MM.1S (cell line): ENCODE data around the gene LZIC.

Source experiments
- DNase-seq: peaks from one replicate; pipeline ENCODE4 v3.0.0-alpha.2; 2015
- H2AFZ ChIP-seq: fragments of 300-600 bp; sonication (generic); 2 replicates; pipeline ENCODE4 v1.6.0; 2016; ENCODE audit warnings: antibody characterized with exemption, low read length
- H3F3A ChIP-seq: fragments of 300-600 bp; sonication (generic); 2 replicates; pipeline ENCODE4 v1.6.1; 2016; ENCODE audit warnings: mild to moderate bottlenecking, antibody characterized with exemption, low read length, moderate library complexity, mixed read lengths; ENCODE audit not compliant: insufficient read depth
- H3K27ac ChIP-seq: fragments of 300-600 bp; sonication (generic); 2 replicates; pipeline ENCODE4 v1.5.1; 2016; ENCODE audit warnings: mild to moderate bottlenecking, low read length
- H3K27me3 ChIP-seq: fragments of 300-600 bp; sonication (generic); replicated peaks from 2 replicates; pipeline ENCODE4 v1.6.0; 2016; ENCODE audit warnings: low read length; ENCODE audit not compliant: insufficient read depth
- H3K36me3 ChIP-seq: fragments of 300-600 bp; sonication (generic); replicated peaks from 2 replicates; pipeline ENCODE4 v1.6.1; 2016; ENCODE audit warnings: mild to moderate bottlenecking, low read length, mixed read lengths; ENCODE audit not compliant: insufficient read depth
- H3K4me1 ChIP-seq: fragments of 300-600 bp; sonication (generic); 2 replicates; pipeline ENCODE4 v1.6.1; 2016; ENCODE audit warnings: low read length, mixed read lengths
- H3K4me2 ChIP-seq: fragments of 300-600 bp; sonication (generic); 2 replicates; pipeline ENCODE4 v1.6.0; 2016; ENCODE audit warnings: low read depth, low read length
- H3K4me3 ChIP-seq: fragments of 300-600 bp; sonication (generic); 2 replicates; pipeline ENCODE4 v1.5.1; 2016; ENCODE audit warnings: low read length, mixed read lengths
- H3K79me2 ChIP-seq: fragments of 300-600 bp; sonication (generic); 2 replicates; pipeline ENCODE4 v1.6.1; 2016; ENCODE audit warnings: mixed run types, low read length, mixed read lengths
- H3K9ac ChIP-seq: fragments of 300-600 bp; sonication (generic); 2 replicates; pipeline ENCODE4 v1.6.1; 2016; ENCODE audit warnings: low read length, mixed read lengths
- H3K9me2 ChIP-seq: fragments of 300-600 bp; sonication (generic); replicated peaks from 2 replicates; pipeline ENCODE4 v1.6.1; 2016; ENCODE audit warnings: mild to moderate bottlenecking, low read length, mixed read lengths; ENCODE audit not compliant: insufficient read depth
- H3K9me3 ChIP-seq: fragments of 300-600 bp; sonication (generic); replicated peaks from 2 replicates; pipeline ENCODE4 v1.6.1; 2016; ENCODE audit warnings: mild to moderate bottlenecking, low read length, mixed read lengths; ENCODE audit not compliant: insufficient read depth
- H4K20me1 ChIP-seq: fragments of 300-600 bp; sonication (generic); 2 replicates; pipeline ENCODE4 v1.6.1; 2016; ENCODE audit warnings: mild to moderate bottlenecking, low read length, moderate library complexity, mixed read lengths; ENCODE audit not compliant: insufficient read depth
- CTCF ChIP-seq: fragments of 300-600 bp; sonication (generic); IDR thresholded peaks from 2 replicates; pipeline ENCODE4 v1.5.1; 2016; ENCODE audit warnings: antibody characterized with exemption, low read length, mixed read lengths
- EZH2 ChIP-seq: fragments of 300-600 bp; sonication (generic); optimal IDR thresholded peaks from 2 replicates; pipeline ENCODE3; 2017; ENCODE audit warnings: low read depth, mild to moderate bottlenecking, antibody characterized with exemption, low read length, mixed read lengths
- EZH2phosphoT487 ChIP-seq: fragments of 300-600 bp; sonication (generic); IDR thresholded peaks from 2 replicates; pipeline ENCODE4 v1.6.1; 2018; ENCODE audit warnings: antibody characterized with exemption, low read length

Gene LZIC

GRCh38 chr1:9960706-9961562 is 17.7 kb upstream of the LZIC start:
- Histone ChIP-seq H3K4me1 (peaks cover 10% of the 10 kb centered on the region), H3K36me3 (no peaks in the 10 kb centered on the region), H2AFZ (peak overlapping the region; percentile 20), H3K27ac (peak overlapping the region; percentile 24; the same call in 1 of the 2 replicates), H3K9me3 (no peaks in the 10 kb centered on the region), H3K9ac (no peak overlapping the region), H3K9me2 (no peaks in the 10 kb centered on the region), H3K4me3 (no peak overlapping the region; the same call in 1 of the 2 replicates), H3F3A (no peaks in the 10 kb centered on the region), H3K79me2 (no peaks in the 10 kb centered on the region), H4K20me1 (no peaks in the 10 kb centered on the region), H3K4me2 (peak overlapping the region; percentile 34), H3K27me3 (no peaks in the 10 kb centered on the region)
- TF ChIP-seq EZH2 (no peak), CTCF (no peak)
- peak; percentile 51 for DNase-seq

DNA sequence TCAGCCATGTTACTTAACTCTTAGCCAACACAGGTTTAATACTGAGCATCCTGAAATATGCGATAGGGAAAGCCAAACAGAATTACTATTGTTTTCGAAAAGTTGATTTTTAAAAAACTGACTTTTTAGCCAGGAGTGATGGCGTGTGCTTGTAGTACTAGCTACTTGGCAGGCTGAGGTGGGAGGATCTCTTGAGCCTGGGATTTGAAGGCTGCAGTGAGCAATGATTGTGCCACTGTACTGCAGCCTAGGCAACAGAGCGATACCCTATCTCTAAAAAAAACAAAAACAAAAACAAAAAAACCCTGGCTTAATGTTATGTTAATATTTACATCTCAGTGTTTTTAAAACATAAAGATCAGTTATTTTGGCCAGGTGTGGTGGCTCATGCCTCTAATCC is 16.8 kb upstream of the LZIC start:
- peaks cover 10% of the 10 kb centered on the region for H3K4me1 ChIP-seq
- no peak overlapping the region for H3K4me2 ChIP-seq
- no peaks in the 10 kb centered on the region for H3F3A ChIP-seq
- no peaks in the 10 kb centered on the region for H4K20me1 ChIP-seq
- no peak for DNase-seq
- H3K27me3 ChIP-seq, result no peaks in the 10 kb centered on the region
- no peak for TF ChIP-seq EZH2phosphoT487
- TF ChIP-seq CTCF, result no peak
- no peak for TF ChIP-seq EZH2
- no peaks in the 10 kb centered on the region for H3K79me2 ChIP-seq
- H3K9ac ChIP-seq, result no peak overlapping the region
- H2AFZ ChIP-seq, result no peak overlapping the region
- H3K4me3 ChIP-seq, result no peak overlapping the region
- no peak overlapping the region for H3K27ac ChIP-seq
- H3K9me2 ChIP-seq, result no peaks in the 10 kb centered on the region
- H3K36me3 ChIP-seq, result no peaks in the 10 kb centered on the region
- no peaks in the 10 kb centered on the region for H3K9me3 ChIP-seq

DNA sequence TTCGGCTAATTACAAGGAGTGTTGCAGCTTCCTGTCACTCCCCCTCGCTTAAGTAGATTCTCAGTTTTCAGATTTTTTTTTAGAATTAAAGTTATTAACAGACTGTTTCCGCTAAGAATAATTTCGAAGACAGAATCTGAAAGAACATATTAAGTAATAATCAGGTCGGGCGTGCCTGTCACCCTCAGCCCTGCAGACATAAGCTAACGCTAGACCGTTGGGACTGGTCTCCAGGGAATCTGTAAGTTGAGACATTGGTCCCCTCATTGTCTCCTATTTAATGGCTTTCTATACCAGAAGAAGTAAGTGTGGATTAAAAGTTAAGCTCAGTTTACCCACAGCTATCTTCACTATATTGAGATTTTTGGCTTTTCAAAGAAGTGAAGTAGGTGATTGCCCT is 14.5 kb upstream of the LZIC start:
- H3K9ac ChIP-seq, result no peak overlapping the region
- no peaks in the 10 kb centered on the region for H3K27me3 ChIP-seq
- H3K9me3 ChIP-seq, result no peaks in the 10 kb centered on the region
- no peak overlapping the region for H3K4me3 ChIP-seq
- H3K4me1 ChIP-seq, result peaks cover 10% of the 10 kb centered on the region
- no peaks in the 10 kb centered on the region for H3K79me2 ChIP-seq
- H3K36me3 ChIP-seq, result no peaks in the 10 kb centered on the region
- H4K20me1 ChIP-seq, result no peaks in the 10 kb centered on the region
- no peak overlapping the region for H3K4me2 ChIP-seq
- DNase-seq, result no peak
- H3K9me2 ChIP-seq, result no peaks in the 10 kb centered on the region
- no peaks in the 10 kb centered on the region for H3F3A ChIP-seq
- H2AFZ ChIP-seq, result no peak overlapping the region
- TF ChIP-seq EZH2phosphoT487 (no peak), EZH2 (no peak), CTCF (no peak)
- no peak overlapping the region for H3K27ac ChIP-seq
